HG02885 (cell line): ENCODE results near the gene DESI1.
"Not testable (repeated sequence)": the region's sequence is repeated elsewhere in the genome, so short reads cannot be mapped to it uniquely, and the experiment has no call there.

ENCODE experiments used
- ATAC-seq: cut with Tn5 transposase; IDR thresholded peaks from one replicate; pipeline ENCODE4 v1.9.1; 2021; ENCODE audit warnings: mild to moderate bottlenecking; ENCODE audit not compliant: unreplicated experiment, poor library complexity

The DESI1 gene

DNA sequence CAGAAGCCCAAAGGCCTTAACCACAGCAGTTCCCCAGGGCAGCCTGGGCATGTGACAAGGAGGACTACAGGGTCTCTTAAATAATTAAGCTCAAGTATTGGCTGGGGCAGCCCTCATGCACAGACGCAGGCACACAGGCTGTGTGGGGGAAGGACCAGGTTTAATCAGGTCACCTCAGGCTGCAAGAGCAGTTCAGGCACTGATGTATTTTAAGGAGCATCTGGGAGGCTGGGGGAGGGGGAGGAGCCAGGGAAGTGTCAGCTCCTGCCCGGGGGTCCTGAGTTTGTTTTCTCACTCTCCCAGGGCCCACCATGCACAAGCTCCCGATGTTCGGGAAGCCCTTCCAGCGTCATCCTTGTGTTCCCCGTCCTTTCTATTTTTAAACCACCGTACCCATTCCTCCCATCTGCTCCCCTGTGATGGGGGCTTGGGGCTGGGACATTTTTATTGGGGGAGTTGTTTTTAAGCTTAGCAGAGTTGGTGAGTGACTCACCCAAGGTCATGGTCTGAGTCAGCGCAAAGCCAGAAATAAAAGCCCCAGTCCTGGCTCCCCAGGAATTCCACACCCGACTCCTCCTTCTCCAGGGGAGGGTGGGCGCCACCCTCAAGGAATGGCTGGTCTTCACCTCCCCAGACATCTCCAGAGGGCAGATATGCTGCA, 57.7 kb downstream of the DESI1 start:
- no peak for ATAC-seq

- no peak for ATAC-seq
Observed at GRCh38 chr22:41562461-41562860, 58.4 kb downstream of the DESI1 start.

- no peak for ATAC-seq
Observed at GRCh38 chr22:41561788-41562187, 59.1 kb downstream of the DESI1 start.

DNA sequence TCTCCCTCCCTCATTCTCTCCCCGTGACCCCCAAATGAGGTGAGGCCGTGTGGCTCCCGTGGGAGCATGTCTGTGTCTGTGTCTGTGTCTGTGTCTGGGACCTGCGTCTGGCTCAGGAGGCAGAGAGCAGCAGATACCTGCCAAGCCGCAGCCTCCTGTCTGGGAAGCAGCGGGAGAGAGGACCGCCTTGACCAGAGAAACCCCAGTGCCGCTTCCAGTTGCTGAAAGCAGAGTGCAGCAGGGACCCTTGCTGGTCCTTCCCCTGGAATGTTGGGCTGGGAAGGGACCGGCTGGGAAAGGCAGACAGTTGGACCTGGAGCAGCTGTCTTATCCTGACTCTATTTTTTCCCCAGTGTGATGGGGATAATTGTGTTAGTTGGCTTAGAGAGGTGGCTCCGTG, 59.5 kb downstream of the DESI1 start:
- no peak for ATAC-seq

GRCh38 chr22:41560095-41560471, 60.8 kb downstream of the DESI1 start:
- no peak for ATAC-seq

DNA sequence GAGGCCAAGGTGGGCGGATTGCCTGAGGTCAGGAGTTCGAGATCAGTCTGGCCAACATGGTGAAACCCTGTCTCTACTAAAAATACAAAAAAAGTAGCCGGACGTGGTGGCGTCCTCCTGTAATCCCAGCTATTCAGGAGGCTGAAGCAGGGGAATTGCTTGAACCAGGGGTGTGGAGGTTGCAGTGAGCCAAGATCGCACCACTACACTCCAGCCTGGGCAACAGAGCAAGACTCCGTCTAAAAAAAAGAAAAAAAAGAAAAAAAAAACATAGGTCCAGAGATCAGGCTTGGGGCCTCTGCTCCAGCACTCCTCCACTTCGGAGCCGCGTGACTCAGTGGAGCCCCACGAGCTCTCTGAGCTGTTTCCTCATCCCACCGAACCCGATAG, 62.6 kb downstream of the DESI1 start:
- ATAC-seq = not testable (repeated sequence)

DNA sequence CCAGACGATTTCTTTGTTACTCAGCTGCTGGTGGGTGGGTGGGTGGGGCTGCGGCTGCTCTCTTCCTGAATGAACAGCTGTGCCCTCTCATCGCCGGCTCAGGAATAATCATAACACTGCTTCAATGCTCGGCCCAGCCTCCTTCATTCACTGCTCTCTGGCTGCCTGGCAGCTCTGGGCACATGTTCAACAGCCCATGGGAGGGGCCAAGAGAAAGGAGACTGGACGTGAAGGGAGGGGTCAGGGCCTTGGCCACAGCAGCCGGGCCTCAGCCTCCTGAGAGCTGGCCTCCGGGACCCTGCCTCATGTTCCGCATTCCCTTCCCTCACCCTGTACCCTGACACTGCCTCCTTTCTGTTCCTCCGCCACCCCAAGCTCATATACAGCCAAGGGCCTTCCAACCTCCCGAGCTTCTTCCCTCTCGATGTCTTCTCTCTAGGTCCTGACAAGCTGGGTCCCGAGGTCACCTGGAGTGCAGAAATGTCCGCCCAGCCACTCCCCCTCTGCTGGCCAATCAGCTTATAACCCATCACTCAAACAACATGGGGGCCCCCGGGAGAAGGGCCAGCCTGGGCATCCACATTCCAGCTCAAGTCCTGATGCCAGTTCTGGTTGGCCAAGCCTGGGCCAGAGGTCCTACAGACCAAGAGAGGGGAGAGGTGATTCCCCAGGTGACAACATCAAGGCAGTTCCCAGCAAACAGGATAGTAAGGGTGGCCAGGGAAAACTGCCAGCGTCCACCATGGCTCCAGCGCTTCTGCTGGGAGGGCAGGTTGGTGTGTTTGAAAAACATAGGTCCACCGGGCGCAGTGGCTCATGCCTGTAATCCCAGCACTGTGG, 63.2 kb downstream of the DESI1 start:
- ATAC-seq = no peak

DNA sequence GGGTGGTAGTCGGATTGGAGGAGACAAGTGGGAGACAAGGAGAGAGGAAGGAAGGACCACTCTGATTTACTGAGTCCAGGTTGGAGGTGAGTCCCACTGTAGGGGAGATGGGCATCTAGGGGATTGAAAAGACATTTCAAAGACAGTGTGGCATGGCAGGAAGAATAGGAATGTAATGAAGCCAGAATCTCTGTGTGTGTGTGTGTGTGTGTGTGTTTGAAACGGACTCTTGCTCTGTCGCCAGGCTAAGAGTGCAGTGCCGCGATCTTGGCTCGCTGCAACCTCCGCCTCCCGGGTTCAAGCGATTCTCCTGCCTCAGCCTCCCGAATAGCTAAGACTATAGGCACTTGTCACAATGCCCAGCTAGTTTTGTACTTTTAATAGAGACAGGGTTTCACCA, 64.3 kb downstream of the DESI1 start:
- no peak for ATAC-seq

DNA sequence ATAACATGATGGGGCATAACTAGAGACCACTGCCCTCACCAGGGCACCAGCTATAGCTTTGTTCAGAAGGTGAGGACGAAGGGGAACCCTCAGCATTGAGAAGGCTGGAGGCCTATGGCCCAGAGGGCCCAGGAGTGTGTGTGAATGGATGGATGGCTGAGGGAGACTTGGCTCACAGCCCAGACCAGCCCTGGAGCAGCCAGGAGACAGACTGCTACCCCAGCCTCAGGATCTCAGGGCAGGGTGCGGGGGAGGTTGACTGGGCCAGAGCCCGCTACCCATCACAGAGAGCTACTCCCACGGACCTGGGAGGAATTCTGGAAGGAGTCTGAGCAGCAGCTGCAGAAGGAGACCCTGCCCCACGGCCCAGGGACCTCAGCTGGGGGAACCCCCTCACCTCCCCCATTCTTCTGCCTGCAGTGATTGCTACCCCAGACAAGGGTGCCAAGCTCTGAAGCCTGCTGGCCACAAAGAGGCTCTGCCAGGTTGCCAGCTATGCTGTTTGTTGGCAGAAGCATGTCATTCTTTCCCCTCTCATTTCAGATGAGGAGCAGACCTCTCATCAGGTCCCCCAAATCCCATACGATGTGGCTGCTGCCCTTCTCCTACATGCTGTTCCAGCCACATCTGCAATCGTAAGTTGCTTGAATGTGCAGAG, 65.4 kb downstream of the DESI1 start:
- no peak for ATAC-seq

DNA sequence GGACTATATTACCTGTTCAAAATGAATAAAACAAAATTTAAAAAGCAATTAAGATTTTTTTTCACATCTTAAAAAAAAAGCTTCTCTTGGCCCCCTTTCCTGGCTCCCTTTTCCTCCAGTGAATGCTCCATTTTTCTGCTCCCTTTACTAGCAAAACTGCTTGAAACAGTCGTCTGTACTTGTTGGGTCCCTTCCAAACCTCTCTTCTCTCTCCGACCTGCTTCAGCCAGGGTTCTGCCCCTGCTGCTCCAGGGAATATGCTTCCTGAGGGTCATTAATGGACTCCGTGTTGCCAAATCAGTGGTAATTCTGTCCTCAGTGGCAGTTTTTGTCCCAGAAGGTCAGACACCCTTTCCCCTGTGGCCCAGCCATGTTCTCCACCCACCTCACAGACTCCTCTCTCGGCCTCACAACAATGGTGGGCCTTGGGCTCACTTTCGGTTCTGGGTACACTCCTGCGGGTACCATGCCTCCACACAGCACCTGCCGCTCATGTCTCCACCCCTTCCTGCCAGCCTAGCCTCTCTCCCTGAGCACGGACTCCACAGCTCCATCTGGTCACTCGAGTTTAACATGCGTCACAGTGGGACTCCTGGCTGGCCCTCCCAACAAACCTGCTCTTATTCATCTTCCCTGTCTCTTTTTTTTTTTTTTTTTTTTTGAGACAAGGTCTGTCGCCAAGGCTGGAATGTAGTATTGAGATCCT, 68.8 kb downstream of the DESI1 start:
- no peak for ATAC-seq

- no peak for ATAC-seq
Observed at GRCh38 chr22:41550952-41551491, 69.8 kb downstream of the DESI1 start.

DNA sequence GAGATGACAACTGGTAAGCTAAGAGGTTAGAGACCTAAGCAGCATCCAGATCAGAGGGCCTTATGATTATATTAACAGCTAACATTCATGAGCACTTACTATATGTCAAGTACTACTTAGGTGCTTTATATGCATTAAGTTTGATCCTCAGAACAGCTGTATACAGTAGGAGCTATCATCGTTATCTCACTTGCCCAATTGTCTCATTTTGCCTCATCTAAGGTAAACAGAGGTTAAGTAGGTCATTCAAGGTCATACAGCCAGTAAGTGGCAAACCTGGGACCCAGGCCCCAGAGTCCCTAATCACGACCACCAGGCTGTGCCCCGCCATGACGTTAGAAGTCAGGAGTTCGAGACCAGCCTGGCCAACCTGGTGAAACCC, 72.0 kb downstream of the DESI1 start:
- no peak for ATAC-seq
